ENCODE measurements around the gene MFRP. TPM values are rescaled to one million over a fixed set of nuclear protein-coding genes. Genes with fewer than 3 reads are reported as not detected.

Gene MFRP
- total and polyA plus RNA-seq, 10 of the 15 experiments (the other 5 are each of a cell fraction or from before 2014, with no cell fraction given), result not detected

DNA sequence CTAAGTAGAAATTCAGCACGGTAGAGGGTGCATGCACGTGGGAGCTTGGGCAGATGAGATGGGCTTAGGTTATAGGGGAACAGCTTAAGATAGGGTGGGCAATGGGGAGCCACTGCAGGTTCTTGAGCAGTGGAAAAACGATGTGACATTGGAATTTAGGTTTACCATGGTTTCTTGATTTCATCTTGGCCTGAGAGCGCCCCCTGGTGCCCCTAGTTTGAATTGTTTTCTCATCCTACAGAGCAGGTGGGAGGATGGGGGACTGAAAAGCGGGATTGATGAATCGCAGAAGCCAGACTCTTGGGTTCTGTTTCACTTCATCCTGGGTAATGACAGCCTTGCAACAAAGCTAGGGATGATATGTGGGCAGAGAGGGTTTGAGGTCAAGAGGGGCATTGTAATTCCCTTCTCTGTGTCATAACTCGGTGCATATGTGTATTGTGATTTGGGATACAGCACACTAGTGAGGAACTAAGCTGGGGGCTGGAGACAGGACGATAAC, 22.9 kb downstream of the MFRP start (continued):
- TF ChIP-seq BCL3 (IDR thresholded peaks at IDR 0.05; ENCODE audit: borderline replicate concordance, insufficient read depth, low read depth, low read length, poor library complexity, severe bottlenecking) (no peak), CEBPB (IDR thresholded peaks at IDR 0.05; ENCODE audit: borderline replicate concordance in 1 of 2, low read depth in 2 of 2, low read length in 2 of 2) (no peak), KAT2A (conservative IDR thresholded peaks at IDR 0.05; ENCODE audit: control insufficient read depth, low read depth, low read length) (no peak), SMAD1 (IDR thresholded peaks at IDR 0.05; ENCODE audit: low read depth, partially characterized antibody) (no peak)

DNA sequence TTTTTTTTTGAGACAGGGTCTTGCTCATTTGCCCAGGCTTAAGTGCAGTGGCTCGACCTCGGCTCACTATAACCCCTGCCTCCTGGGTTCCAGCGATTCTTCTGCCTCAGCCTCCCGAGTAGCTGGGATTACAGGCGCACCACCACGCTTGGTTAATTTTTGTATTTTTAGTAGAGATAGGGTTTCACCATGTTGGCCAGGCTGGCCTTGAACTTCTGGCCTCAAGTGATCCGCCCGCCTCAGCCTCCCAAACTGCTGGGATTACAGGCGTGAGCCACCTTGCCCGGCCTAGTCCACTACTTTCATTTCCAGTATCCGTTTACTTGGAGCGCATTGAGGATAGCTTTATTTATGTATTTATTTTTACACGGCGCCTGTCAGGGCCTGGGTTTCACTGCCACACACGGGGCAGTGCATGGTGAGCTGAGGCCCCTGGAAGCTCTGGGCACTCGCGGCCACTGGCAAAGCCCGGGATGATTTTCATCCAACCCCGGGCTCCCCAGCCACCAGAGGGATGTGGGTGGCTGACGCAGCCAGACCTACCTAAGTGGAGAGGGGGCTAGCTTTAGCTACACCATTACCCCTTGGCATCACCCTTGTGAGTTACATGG, 23.5 kb downstream of the MFRP start:
- Histone ChIP-seq H3K4me1 (ENCODE audit: control insufficient read depth, insufficient read depth, low read length) (peaks cover 33% of the 10 kb centered on the region), H3K4me3 (no peak overlapping the region), H2AFZ (ENCODE audit: control insufficient read depth, low read depth, low read length) (peak overlapping the region; percentile 19; the same call in 1 of the 2 replicates), H3K27ac (ENCODE audit: control insufficient read depth, insufficient read depth) (no peak overlapping the region), H3K4me2 (ENCODE audit: control insufficient read depth, insufficient read depth) (no peak overlapping the region; the same call in 1 of the 2 replicates), H3K79me2 (ENCODE audit: control insufficient read depth, insufficient read depth, low read length) (no peaks in the 10 kb centered on the region), H3K36me3 (ENCODE audit: control insufficient read depth in 2 of 2, insufficient read depth in 2 of 2, low read length in 1 of 2) (no peaks in the 10 kb centered on the region), H4K20me1 (ENCODE audit: control insufficient read depth, insufficient read depth) (no peaks in the 10 kb centered on the region), H3K27me3 (replicated peaks in 1 of 2; ENCODE audit: control insufficient read depth in 2 of 2, insufficient read depth in 2 of 2, low read length in 1 of 2) (no peaks in the 10 kb centered on the region; a peak in 1 of 4 replicates), H3K9ac (ENCODE audit: control insufficient read depth, insufficient read depth, low read length) (no peak overlapping the region), H3K9me3 (replicated peaks; ENCODE audit: control insufficient read depth, insufficient read depth, low read length) (no peaks in the 10 kb centered on the region)
- 0 out of 3 replicates have a peak, but pooled peaks of 1 of the 2 experiments have one; percentile 3 for TF ChIP-seq EGR1 (IDR thresholded peaks at IDR 0.05; ENCODE audit: borderline replicate concordance in 1 of 2, low read depth in 2 of 2, low read length in 2 of 2)
- no peak for TF ChIP-seq KLF5 (IDR thresholded peaks at IDR 0.05; ENCODE audit: partially characterized antibody)
- TF ChIP-seq HDAC6 (IDR thresholded peaks at IDR 0.05; ENCODE audit: unreplicated experiment), result no peak
- TF ChIP-seq TCF7 (IDR thresholded peaks at IDR 0.05; ENCODE audit: borderline replicate concordance), result no peak
- TF ChIP-seq ESRRA (IDR thresholded peaks at IDR 0.05; ENCODE audit: low read length), result no peak
- TF ChIP-seq, protein P1, sequence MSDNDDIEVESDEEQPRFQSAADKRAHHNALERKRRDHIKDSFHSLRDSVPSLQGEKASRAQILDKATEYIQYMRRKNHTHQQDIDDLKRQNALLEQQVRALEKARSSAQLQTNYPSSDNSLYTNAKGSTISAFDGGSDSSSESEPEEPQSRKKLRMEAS (IDR thresholded peaks at IDR 0.05; ENCODE audit: low read depth, low read length), result no peak
- no peak for TF ChIP-seq ZNF687 (IDR thresholded peaks at IDR 0.05)
- 78% methylated on average over 20 of the region's 20 CpGs for WGBS (ENCODE audit: insufficient coverage, insufficient replicate concordance, low lambda C conversion rate, missing lambda C conversion rate)
- in situ Hi-C loops (cut with MboI), result no loop called here
- intact Hi-C loops (cut with micrococcal nuclease; ENCODE audit: unreplicated experiment), result loop anchor here (2.0 to 5.0 kb wide), 6 partner anchors 116 to 396 kb away; partner anchors contain the start of genes ABCG4, BCL9L, CBL and NLRX1
- ChIA-PET SMC1A (ENCODE audit: uncharacterized antibody, unreplicated experiment) (interaction anchor here (0.6 to 3.0 kb wide), 11 partner anchors 8 to 299 kb away, joined by 3 to 23 read pairs (median 3); partner anchors contain the start of genes CBL and VPS11), POLR2A (interaction anchor here (0.7 to 3.0 kb wide), 9 partner anchors 11 to 266 kb away, joined by 3 to 20 read pairs (median 4); partner anchors contain the start of genes C2CD2L, CBL and RNF26), CTCF (interaction anchor here (0.7 to 5.6 kb wide), 38 partner anchors 8 to 400 kb away, joined by 3 to 88 read pairs (median 8); partner anchors contain the start of genes C2CD2L, CBL, DPAGT1 and HMBS), RAD21 (ENCODE audit: unreplicated experiment) (interaction anchor here (1.0 to 4.5 kb wide), 12 partner anchors 9 to 531 kb away, joined by 3 to 26 read pairs (median 5); partner anchors contain the start of genes C2CD2L, CBL and HMBS)
- no peak for DNase-seq (ENCODE audit: low read depth, low spot score)
- BruUV-seq (replicated peaks), result no TSS peak
- no peak for FAIRE-seq
- ATAC-seq, result no peak
